Measurements from ENCODE around the gene RAD18. TPM values are rescaled to one million over a fixed set of nuclear protein-coding genes. Genes with fewer than 3 reads are reported as not detected.

Gene RAD18
- total and polyA plus RNA-seq, 9 of the 15 experiments (the other 6 are each of a cell fraction or from before 2014, with no cell fraction given) = 19.2 to 49.4 (median 34.4) TPM

DNA sequence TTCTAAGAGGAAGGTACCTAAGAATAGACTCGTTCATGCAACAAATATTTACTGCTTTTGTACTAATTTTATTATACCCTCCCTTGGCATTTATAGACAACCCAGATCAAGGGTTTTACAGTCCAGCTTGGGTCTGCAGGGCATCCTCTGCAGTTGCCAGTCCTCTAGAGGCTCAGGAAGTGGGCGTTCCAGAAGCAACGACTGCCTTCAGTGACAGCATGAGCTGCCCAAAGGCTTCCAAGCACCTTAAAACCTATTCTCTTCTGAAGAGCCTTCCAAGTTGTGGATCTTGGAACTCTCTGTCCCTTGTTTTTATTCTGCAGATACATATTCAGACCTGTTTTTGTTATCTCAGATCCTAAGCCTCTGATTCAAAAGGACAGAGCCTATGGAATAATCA lies 95.6 kb downstream of the RAD18 start (continued):
- TF ChIP-seq IRF9 (tag; IDR thresholded peaks at IDR 0.05) (no peak), CSDE1 (IDR thresholded peaks at IDR 0.05) (no peak), ZBTB11 (CRISPR knock-in tag; IDR thresholded peaks at IDR 0.05) (no peak), ZNF785 (CRISPR knock-in tag; IDR thresholded peaks at IDR 0.05) (no peak), ZNF280A (IDR thresholded peaks at IDR 0.05; ENCODE audit: low read depth, partially characterized antibody) (no peak)
- TF ChIP-seq, protein P1, sequence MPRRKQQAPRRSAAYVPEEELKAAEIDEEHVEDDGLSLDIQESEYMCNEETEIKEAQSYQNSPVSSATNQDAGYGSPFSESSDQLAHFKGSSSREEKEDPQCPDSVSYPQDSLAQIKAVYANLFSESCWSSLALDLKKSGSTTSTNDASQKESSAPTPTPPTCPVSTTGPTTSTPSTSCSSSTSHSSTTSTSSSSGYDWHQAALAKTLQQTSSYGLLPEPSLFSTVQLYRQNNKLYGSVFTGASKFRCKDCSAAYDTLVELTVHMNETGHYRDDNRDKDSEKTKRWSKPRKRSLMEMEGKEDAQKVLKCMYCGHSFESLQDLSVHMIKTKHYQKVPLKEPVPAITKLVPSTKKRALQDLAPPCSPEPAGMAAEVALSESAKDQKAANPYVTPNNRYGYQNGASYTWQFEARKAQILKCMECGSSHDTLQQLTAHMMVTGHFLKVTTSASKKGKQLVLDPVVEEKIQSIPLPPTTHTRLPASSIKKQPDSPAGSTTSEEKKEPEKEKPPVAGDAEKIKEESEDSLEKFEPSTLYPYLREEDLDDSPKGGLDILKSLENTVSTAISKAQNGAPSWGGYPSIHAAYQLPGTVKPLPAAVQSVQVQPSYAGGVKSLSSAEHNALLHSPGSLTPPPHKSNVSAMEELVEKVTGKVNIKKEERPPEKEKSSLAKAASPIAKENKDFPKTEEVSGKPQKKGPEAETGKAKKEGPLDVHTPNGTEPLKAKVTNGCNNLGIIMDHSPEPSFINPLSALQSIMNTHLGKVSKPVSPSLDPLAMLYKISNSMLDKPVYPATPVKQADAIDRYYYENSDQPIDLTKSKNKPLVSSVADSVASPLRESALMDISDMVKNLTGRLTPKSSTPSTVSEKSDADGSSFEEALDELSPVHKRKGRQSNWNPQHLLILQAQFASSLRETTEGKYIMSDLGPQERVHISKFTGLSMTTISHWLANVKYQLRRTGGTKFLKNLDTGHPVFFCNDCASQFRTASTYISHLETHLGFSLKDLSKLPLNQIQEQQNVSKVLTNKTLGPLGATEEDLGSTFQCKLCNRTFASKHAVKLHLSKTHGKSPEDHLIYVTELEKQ (CRISPR knock-in tag; IDR thresholded peaks at IDR 0.05) = no peak
